Neutrophil (primary cell): Measurements from ENCODE around the gene CD47.

Experiments used
- H3K27ac ChIP-seq: fragments of 200-600 bp; sonication (generic); 2 replicates; pipeline ENCODE4 v1.5.1; 2016; ENCODE audit warnings: mild to moderate bottlenecking, moderate library complexity
- H3K27me3 ChIP-seq: fragments of 200-600 bp; sonication (generic); 2 replicates; pipeline ENCODE4 v1.6.0; 2016; ENCODE audit warnings: mild to moderate bottlenecking
- H3K36me3 ChIP-seq: fragments of 200-600 bp; sonication (generic); 2 replicates; pipeline ENCODE4 v1.5.1; 2017
- H3K4me1 ChIP-seq, 2 experiments: fragments of 200-600 bp in 1 of 2; sonication (generic) in 1 of 2; 1 replicate in 1 of 2; 2 replicates in 1 of 2; pipeline versions ENCODE4 v1.5.1 to v1.6.1; 2013 to 2016; ENCODE audit warnings: low read depth in 1 of 2, low read length in 1 of 2, mild to moderate bottlenecking in 1 of 2, moderate library complexity in 1 of 2; ENCODE audit not compliant: control insufficient read depth in 1 of 2, insufficient read depth in 1 of 2
- H3K4me3 ChIP-seq, 2 experiments: fragments of 200-600 bp in 1 of 2; sonication (generic) in 1 of 2; 1 replicate in 1 of 2; 2 replicates in 1 of 2; pipeline ENCODE4 v1.5.1; 2013 to 2016; ENCODE audit warnings: low read depth in 1 of 2, low read length in 1 of 2, mild to moderate bottlenecking in 1 of 2, moderate library complexity in 1 of 2
- H3K9me3 ChIP-seq: fragments of 200-600 bp; sonication (generic); 2 replicates; pipeline ENCODE4 v1.5.1; 2016
- CTCF ChIP-seq: fragments of 200-600 bp; sonication (generic); IDR thresholded peaks from 2 replicates; pipeline ENCODE4 v1.5.1; 2016; ENCODE audit warnings: antibody characterized with exemption

The CD47 gene

GRCh38 chr3:108030960-108031359 lies 59.9 kb downstream of the CD47 start:
- Histone ChIP-seq H3K36me3 (peaks cover 38% of the 10 kb centered on the region), H3K27ac (no peak overlapping the region), H3K9me3 (no peaks in the 10 kb centered on the region), H3K4me3 (no peak overlapping the region), H3K27me3 (no peaks in the 10 kb centered on the region), H3K4me1 (peaks cover 7 to 11% of the 10 kb centered on the region in 2 experiments)
- TF ChIP-seq CTCF: no peak

- Histone ChIP-seq H3K4me1 (no peaks in the 10 kb centered on the region), H3K27me3 (no peaks in the 10 kb centered on the region), H3K9me3 (no peaks in the 10 kb centered on the region), H3K36me3 (peaks cover 38% of the 10 kb centered on the region), H3K4me3 (no peak overlapping the region), H3K27ac (no peak overlapping the region)
- no peak for TF ChIP-seq CTCF
Observed at GRCh38 chr3:108029466-108029865, 61.4 kb downstream of the CD47 start.

GRCh38 chr3:108028896-108029295 lies 61.9 kb downstream of the CD47 start:
- Histone ChIP-seq H3K9me3 (no peaks in the 10 kb centered on the region), H3K4me3 (no peak overlapping the region), H3K27me3 (no peaks in the 10 kb centered on the region), H3K4me1 (no peaks in the 10 kb centered on the region), H3K36me3 (peaks cover 33% of the 10 kb centered on the region), H3K27ac (no peak overlapping the region)
- TF ChIP-seq CTCF: no peak

- Histone ChIP-seq H3K9me3 (no peaks in the 10 kb centered on the region), H3K36me3 (peaks cover 4% of the 10 kb centered on the region)
- no peak for TF ChIP-seq CTCF
Observed at GRCh38 chr3:108025177-108025576, 65.7 kb downstream of the CD47 start.

GRCh38 chr3:108024146-108024850 lies 66.5 kb downstream of the CD47 start:
- no peaks in the 10 kb centered on the region for H3K36me3 ChIP-seq
- peaks cover 0 to 8% of the 10 kb centered on the region in 2 experiments for H3K4me1 ChIP-seq
- no peak overlapping the region for H3K27ac ChIP-seq
- H3K27me3 ChIP-seq: peaks cover 36% of the 10 kb centered on the region
- H3K9me3 ChIP-seq: no peaks in the 10 kb centered on the region
- no peak for TF ChIP-seq CTCF
- H3K4me3 ChIP-seq: no peak overlapping the region

More at GRCh38 chr3:108025177-108025576, 65.7 kb downstream of the CD47 start:
- Histone ChIP-seq H3K27me3 (peaks cover 27% of the 10 kb centered on the region), H3K4me3 (no peak overlapping the region), H3K27ac (no peak overlapping the region), H3K4me1 (no peaks in the 10 kb centered on the region)
